Stomach smooth muscle (tissue), 2 donors: Measurements from ENCODE around the gene DPCD.
A peak's percentile ranks its signal among the peaks of the same experiment; 100 is the strongest.

Experiments used
- H3K27ac ChIP-seq: one replicate; pipeline ENCODE4 v1.7.0; 2013; ENCODE audit warnings: mild to moderate bottlenecking, low read length, inconsistent platforms
- H3K27me3 ChIP-seq, 2 donors: one replicate each; pipeline ENCODE4 v1.7.0; 2013; ENCODE audit warnings: low read length in 2 of 2; ENCODE audit not compliant: insufficient read depth in 2 of 2, control insufficient read depth in 1 of 2
- H3K36me3 ChIP-seq, 2 donors: one replicate each; pipeline ENCODE4 v1.7.0; 2013; ENCODE audit warnings: low read length in 2 of 2; ENCODE audit not compliant: control insufficient read depth in 2 of 2, insufficient read depth in 2 of 2
- H3K4me1 ChIP-seq: one replicate; pipeline ENCODE4 v1.7.0; 2013; ENCODE audit warnings: low read length; ENCODE audit not compliant: control insufficient read depth, insufficient read depth
- H3K4me3 ChIP-seq, 2 donors: one replicate each; pipeline ENCODE4 v1.7.0; 2013; ENCODE audit warnings: low read length in 2 of 2
- H3K9ac ChIP-seq, 2 donors: one replicate each; pipeline ENCODE4 v1.7.0; 2013; ENCODE audit warnings: low read length in 2 of 2, mild to moderate bottlenecking in 1 of 2
- H3K9me3 ChIP-seq, 2 donors: one replicate each; pipeline ENCODE4 v1.7.0; 2013; ENCODE audit warnings: low read length in 2 of 2; ENCODE audit not compliant: control insufficient read depth in 2 of 2
- donor health status: healthy.
- donor health status: Pancreatic carcinoma.

The DPCD gene

GRCh38 chr10:101560298-101561067, 27.6 kb upstream of the DPCD start:
- Histone ChIP-seq H3K4me1 (peaks cover 2% of the 10 kb centered on the region), H3K9ac (no peak overlapping the region), H3K4me3 (no peak overlapping the region), H3K9me3 (no peaks in the 10 kb centered on the region), H3K27ac (no peak overlapping the region), H3K27me3 (peaks cover 18 to 20% of the 10 kb centered on the region in 2 donors), H3K36me3 (peaks cover 0 to 2% of the 10 kb centered on the region in 2 donors)

- no peaks in the 10 kb centered on the region for H3K36me3 ChIP-seq
- H3K4me3 ChIP-seq: no peak overlapping the region
- no peaks in the 10 kb centered on the region for H3K9me3 ChIP-seq
- no peak overlapping the region for H3K27ac ChIP-seq
- H3K4me1 ChIP-seq: peaks cover 2% of the 10 kb centered on the region
- no peak overlapping the region for H3K9ac ChIP-seq
- H3K27me3 ChIP-seq: peaks cover 25 to 26% of the 10 kb centered on the region in 2 donors
These were observed 26.8 kb upstream of the DPCD start for GRCh38 chr10:101561068-101561915.

- Histone ChIP-seq H3K4me3 (no peak overlapping the region), H3K27me3 (peaks cover 33 to 34% of the 10 kb centered on the region in 2 donors), H3K9me3 (no peaks in the 10 kb centered on the region)
These were observed 25.9 kb upstream of the DPCD start for GRCh38 chr10:101562231-101562630.

GRCh38 chr10:101563007-101563406, 25.1 kb upstream of the DPCD start:
- H3K36me3 ChIP-seq: no peaks in the 10 kb centered on the region
- no peak overlapping the region for H3K9ac ChIP-seq
- peaks cover 2% of the 10 kb centered on the region for H3K4me1 ChIP-seq
- H3K9me3 ChIP-seq: no peaks in the 10 kb centered on the region
- H3K27ac ChIP-seq: no peak overlapping the region
- peaks cover 41 to 42% of the 10 kb centered on the region in 2 donors for H3K27me3 ChIP-seq
- no peak overlapping the region for H3K4me3 ChIP-seq

More at GRCh38 chr10:101562231-101562630, 25.9 kb upstream of the DPCD start:
- H3K27ac ChIP-seq: no peak overlapping the region
- no peaks in the 10 kb centered on the region for H3K36me3 ChIP-seq
- H3K9ac ChIP-seq: no peak overlapping the region
- peaks cover 2% of the 10 kb centered on the region for H3K4me1 ChIP-seq

- peaks cover 47% of the 10 kb centered on the region in 2 donors for H3K27me3 ChIP-seq
- H3K9me3 ChIP-seq: no peaks in the 10 kb centered on the region
- H3K4me3 ChIP-seq: no peak overlapping the region
- no peak overlapping the region for H3K27ac ChIP-seq
- H3K36me3 ChIP-seq: no peaks in the 10 kb centered on the region
- H3K9ac ChIP-seq: no peak overlapping the region
- peaks cover 2% of the 10 kb centered on the region for H3K4me1 ChIP-seq
These were observed 24.6 kb upstream of the DPCD start for GRCh38 chr10:101563497-101564040.

GRCh38 chr10:101564490-101564991, 23.6 kb upstream of the DPCD start:
- H3K9ac ChIP-seq: no peak overlapping the region
- peaks cover 56% of the 10 kb centered on the region in 2 donors for H3K27me3 ChIP-seq
- no peak overlapping the region for H3K27ac ChIP-seq
- H3K9me3 ChIP-seq: no peaks in the 10 kb centered on the region
- H3K4me1 ChIP-seq: peaks cover 5% of the 10 kb centered on the region
- H3K36me3 ChIP-seq: no peaks in the 10 kb centered on the region
- H3K4me3 ChIP-seq: no peak overlapping the region

- peaks cover 60 to 63% of the 10 kb centered on the region in 2 donors for H3K27me3 ChIP-seq
- H3K4me1 ChIP-seq: peaks cover 11% of the 10 kb centered on the region
- H3K36me3 ChIP-seq: no peaks in the 10 kb centered on the region
- H3K9ac ChIP-seq: no peak overlapping the region
- H3K27ac ChIP-seq: no peak overlapping the region
- H3K4me3 ChIP-seq: no peak overlapping the region
- H3K9me3 ChIP-seq: no peaks in the 10 kb centered on the region
These were observed 22.7 kb upstream of the DPCD start for GRCh38 chr10:101565370-101565900.

- H3K9me3 ChIP-seq: no peaks in the 10 kb centered on the region
- H3K4me3 ChIP-seq: peak overlapping the region in 1 of 2 donors; percentile 32
- no peak overlapping the region for H3K9ac ChIP-seq
- peaks cover 15% of the 10 kb centered on the region for H3K4me1 ChIP-seq
- H3K36me3 ChIP-seq: no peaks in the 10 kb centered on the region
- H3K27me3 ChIP-seq: peaks cover 63% of the 10 kb centered on the region in 2 donors
- H3K27ac ChIP-seq: no peak overlapping the region
These were observed 22.2 kb upstream of the DPCD start for GRCh38 chr10:101565936-101566332.

GRCh38 chr10:101566333-101567164, 21.6 kb upstream of the DPCD start:
- Histone ChIP-seq H3K9ac (no peak overlapping the region), H3K4me1 (peaks cover 18% of the 10 kb centered on the region), H3K27ac (no peak overlapping the region), H3K9me3 (no peaks in the 10 kb centered on the region), H3K27me3 (peaks cover 60 to 63% of the 10 kb centered on the region in 2 donors), H3K36me3 (no peaks in the 10 kb centered on the region), H3K4me3 (peak overlapping the region; percentile 22 to 32)
